OCI-LY1 (cell line): ENCODE measurements around the gene CARD10.
"Not testable (repeated sequence)": the region's sequence is repeated elsewhere in the genome, so short reads cannot be mapped to it uniquely, and the experiment has no call there.

Experiments
- CTCF ChIP-seq: fragments of 200-600 bp; sonication (generic), shearing (Covaris generic); IDR thresholded peaks from 2 replicates; pipeline ENCODE4 v1.5.1; 2017; ENCODE audit warnings: mild to moderate bottlenecking, antibody characterized with exemption, low read length, moderate library complexity, mixed read lengths
- EZH2 ChIP-seq: fragments of 200-600 bp; sonication (generic), shearing (Covaris generic); IDR thresholded peaks from 2 replicates; pipeline ENCODE4 v1.8.0; 2017; ENCODE audit warnings: borderline replicate concordance, mixed run types, mild to moderate bottlenecking, antibody characterized with exemption, low read length, moderate library complexity, mixed read lengths

- TF ChIP-seq CTCF, EZH2: not testable (repeated sequence)
Observed at GRCh38 chr22:37527081-37527752, 8.0 kb upstream of the CARD10 start.
